GM19025 (cell line): ENCODE results near the gene ATP6V0D1.

Source experiments
- ATAC-seq: cut with Tn5 transposase; IDR thresholded peaks from one replicate; pipeline ENCODE4 v1.9.1; 2021; ENCODE audit warnings: mild to moderate bottlenecking, low read depth, moderate library complexity; ENCODE audit not compliant: unreplicated experiment

The ATP6V0D1 gene

GRCh38 chr16:67412294-67412693, 68.7 kb downstream of the ATP6V0D1 start:
- ATAC-seq, result no peak

GRCh38 chr16:67411339-67411738, 69.6 kb downstream of the ATP6V0D1 start:
- ATAC-seq, result no peak

- no peak for ATAC-seq
These were observed 71.3 kb downstream of the ATP6V0D1 start for GRCh38 chr16:67409631-67410030.

GRCh38 chr16:67407788-67408452, 73.0 kb downstream of the ATP6V0D1 start:
- no peak for ATAC-seq

GRCh38 chr16:67407176-67407787, 73.7 kb downstream of the ATP6V0D1 start:
- no peak for ATAC-seq

- no peak for ATAC-seq
These were observed 74.6 kb downstream of the ATP6V0D1 start for GRCh38 chr16:67406111-67406971.

- no peak for ATAC-seq
These were observed 75.6 kb downstream of the ATP6V0D1 start for GRCh38 chr16:67405336-67405735.

- no peak for ATAC-seq
These were observed 76.2 kb downstream of the ATP6V0D1 start for GRCh38 chr16:67404740-67405226.

GRCh38 chr16:67403976-67404555, 76.9 kb downstream of the ATP6V0D1 start:
- ATAC-seq, result no peak

- ATAC-seq, result no peak
These were observed 80.1 kb downstream of the ATP6V0D1 start for GRCh38 chr16:67400901-67401300.

GRCh38 chr16:67399749-67400704, 80.9 kb downstream of the ATP6V0D1 start:
- ATAC-seq, result no peak

GRCh38 chr16:67399218-67399733, 81.7 kb downstream of the ATP6V0D1 start:
- ATAC-seq, result no peak

- no peak for ATAC-seq
These were observed 82.3 kb downstream of the ATP6V0D1 start for GRCh38 chr16:67398546-67399217.

- ATAC-seq, result no peak
These were observed 83.0 kb downstream of the ATP6V0D1 start for GRCh38 chr16:67397812-67398545.

- ATAC-seq, result no peak
These were observed 83.7 kb downstream of the ATP6V0D1 start for GRCh38 chr16:67397036-67397801.

GRCh38 chr16:67396159-67397035, 84.6 kb downstream of the ATP6V0D1 start:
- ATAC-seq, result no peak
